ELR (cell line): ENCODE data around the gene GEMIN4.
"Not testable (repeated sequence)": the region's sequence is repeated elsewhere in the genome, so short reads cannot be mapped to it uniquely, and the experiment has no call there.

Source experiments
- DNase-seq: peaks from one replicate; pipeline ENCODE4 v3.0.0-alpha.2; 2015; ENCODE audit warnings: low read depth

GEMIN4 gene

GRCh38 chr17:778096-778495, 26.0 kb upstream of the GEMIN4 start:
- no peak for DNase-seq

- DNase-seq, result no peak
These were observed 22.2 kb upstream of the GEMIN4 start for GRCh38 chr17:774313-774584.

- DNase-seq, result no peak
These were observed 21.6 kb upstream of the GEMIN4 start for GRCh38 chr17:773467-774312.

- DNase-seq, result no peak
These were observed 21.0 kb upstream of the GEMIN4 start for GRCh38 chr17:773016-773415.

- DNase-seq, result no peak
These were observed 15.0 kb upstream of the GEMIN4 start for GRCh38 chr17:767076-767475.

GRCh38 chr17:760371-760770, 8.3 kb upstream of the GEMIN4 start:
- DNase-seq, result no peak

GRCh38 chr17:759964-760363, 7.9 kb upstream of the GEMIN4 start:
- DNase-seq, result no peak

GRCh38 chr17:756010-756567, 4.0 kb upstream of the GEMIN4 start:
- DNase-seq, result not testable (repeated sequence)

GRCh38 chr17:755319-755961, 3.4 kb upstream of the GEMIN4 start:
- not testable (repeated sequence) for DNase-seq

GRCh38 chr17:753418-753817, 1.4 kb upstream of the GEMIN4 start:
- no peak for DNase-seq

- DNase-seq, result peak; percentile 27
These were observed 656 bp upstream of the GEMIN4 start for GRCh38 chr17:752620-753219.

GRCh38 chr17:751269-752001, 629 bp downstream of the GEMIN4 start:
- DNase-seq, result peak; percentile 72

GRCh38 chr17:750431-751037, 1.5 kb downstream of the GEMIN4 start:
- DNase-seq, result peak; percentile 27

- DNase-seq, result not testable (repeated sequence)
These were observed 2.7 kb downstream of the GEMIN4 start for GRCh38 chr17:749359-749758.

GRCh38 chr17:748604-749003, 3.5 kb downstream of the GEMIN4 start:
- DNase-seq, result not testable (repeated sequence)

- DNase-seq, result no peak
These were observed 5.1 kb downstream of the GEMIN4 start for GRCh38 chr17:746783-747629.

- DNase-seq, result no peak
These were observed 5.9 kb downstream of the GEMIN4 start for GRCh38 chr17:746181-746580.

- no peak for DNase-seq
These were observed 6.7 kb downstream of the GEMIN4 start for GRCh38 chr17:745406-745805.

- DNase-seq, result no peak
These were observed 7.1 kb downstream of the GEMIN4 start for GRCh38 chr17:744937-745336.

GRCh38 chr17:743139-743538, 8.9 kb downstream of the GEMIN4 start:
- DNase-seq, result no peak
